HG03354 (cell line): ENCODE measurements around the gene SPDYE6.
"Not testable (repeated sequence)": the region's sequence is repeated elsewhere in the genome, so short reads cannot be mapped to it uniquely, and the experiment has no call there.

Experiments used
- ATAC-seq: cut with Tn5 transposase; IDR thresholded peaks from one replicate; pipeline ENCODE4 v1.9.1; 2021; ENCODE audit warnings: mild to moderate bottlenecking; ENCODE audit not compliant: unreplicated experiment, poor library complexity, severe bottlenecking

SPDYE6 gene

DNA sequence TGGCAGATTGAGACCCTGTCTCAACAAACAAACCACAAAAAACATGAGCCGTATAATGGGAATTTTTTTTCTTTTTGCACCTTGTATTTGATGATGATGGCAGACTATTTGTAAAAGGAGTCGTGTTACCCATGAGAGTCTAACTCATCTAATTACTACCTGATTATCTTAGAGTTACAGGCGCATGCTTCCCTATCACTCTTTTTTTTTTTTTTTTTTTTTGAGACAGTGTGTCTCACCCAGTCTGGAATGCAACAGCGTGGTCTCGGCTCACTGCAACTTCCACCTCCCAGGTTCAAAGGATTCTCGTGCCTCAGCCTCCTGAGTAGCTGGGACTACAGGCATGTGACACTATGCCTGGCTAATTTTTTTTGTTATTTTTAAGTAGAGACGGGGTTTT is 9.1 kb upstream of the SPDYE6 start:
- not testable (repeated sequence) for ATAC-seq

DNA sequence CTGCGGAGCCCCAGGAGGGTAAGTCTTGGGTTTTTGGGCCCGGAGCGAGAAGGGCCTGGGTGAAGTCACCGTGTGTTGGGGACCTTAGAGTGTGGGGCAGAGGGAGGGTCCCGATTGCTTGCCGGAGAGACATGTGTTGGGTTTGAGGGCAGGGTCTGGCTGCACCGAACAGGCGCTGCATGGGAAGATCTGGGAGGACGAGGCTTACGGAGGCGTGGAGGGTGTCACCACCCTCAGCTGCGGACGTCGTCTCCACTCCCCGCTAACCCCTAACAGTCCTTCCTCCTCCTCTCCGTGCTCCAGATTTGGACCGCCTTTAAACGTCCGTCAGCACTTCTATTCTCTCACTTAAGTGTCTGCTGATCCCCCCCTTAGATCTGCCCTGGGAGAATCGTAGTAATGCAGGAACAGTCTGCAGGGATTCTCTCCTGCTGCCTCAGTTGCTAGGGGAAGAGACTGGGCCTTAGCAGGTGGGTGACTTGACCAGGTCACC is 8.2 kb upstream of the SPDYE6 start:
- ATAC-seq: not testable (repeated sequence)

DNA sequence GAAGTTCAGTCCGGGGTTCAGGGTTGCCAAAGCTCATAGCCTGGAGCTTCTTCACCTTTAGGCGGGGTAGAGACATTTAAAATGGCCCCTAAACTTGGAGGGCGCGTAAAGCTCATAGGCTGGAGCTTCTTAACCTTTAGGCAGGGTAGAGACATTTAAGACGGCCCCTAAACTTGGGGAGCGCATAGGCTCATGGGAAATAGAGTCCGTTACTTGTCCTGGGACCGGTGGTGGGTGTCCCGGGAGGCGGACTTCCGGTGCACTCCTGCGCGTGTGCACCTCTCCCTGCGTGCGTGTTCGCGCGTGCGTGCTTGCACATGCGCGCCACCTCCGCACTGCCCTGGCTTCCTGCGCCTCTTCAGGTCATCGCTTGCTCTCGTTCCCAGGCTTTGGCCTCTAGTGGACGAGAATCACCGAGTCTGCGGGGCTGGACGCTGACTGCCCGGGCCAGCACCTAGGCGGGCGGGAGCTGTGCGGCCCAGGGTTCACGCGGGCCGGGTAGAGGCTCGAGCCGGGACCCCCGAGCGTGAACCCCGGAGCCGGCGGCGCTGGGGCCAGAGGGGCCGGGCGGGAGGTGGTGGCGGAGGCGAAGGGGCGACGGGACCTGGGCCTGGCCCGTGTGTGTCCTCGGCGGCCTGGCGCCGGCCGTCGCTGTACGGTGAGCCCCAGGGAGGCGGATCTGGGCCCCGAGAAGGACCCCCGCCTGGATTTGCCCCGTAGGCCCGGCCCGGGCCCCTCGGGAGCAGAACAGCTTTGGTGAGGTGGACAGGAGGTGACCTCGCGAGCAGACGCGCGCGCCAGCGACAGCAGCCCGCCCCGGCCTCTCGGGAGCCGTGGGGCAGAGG is 7.5 kb upstream of the SPDYE6 start:
- peak; percentile 98 for ATAC-seq

DNA sequence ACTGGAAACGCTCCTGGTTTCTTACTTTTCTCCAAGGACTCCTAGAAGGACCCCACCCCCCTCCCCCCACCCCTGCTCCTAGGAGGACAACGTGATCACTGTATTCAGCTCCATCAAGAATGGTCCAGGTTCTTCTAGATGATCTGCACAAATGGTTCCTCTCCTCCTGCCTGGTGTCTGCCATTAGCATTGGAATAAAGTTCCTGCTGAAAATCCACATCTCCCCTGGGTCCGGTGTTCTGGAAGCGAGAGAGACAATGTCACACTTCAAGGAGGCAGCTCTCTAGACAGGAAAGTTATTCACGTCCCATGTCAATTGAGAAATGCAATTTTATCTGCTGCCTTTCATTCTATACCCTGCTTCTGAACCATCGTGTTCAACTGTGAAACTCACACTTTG is 9.3 kb downstream of the SPDYE6 start:
- ATAC-seq: not testable (repeated sequence)

DNA sequence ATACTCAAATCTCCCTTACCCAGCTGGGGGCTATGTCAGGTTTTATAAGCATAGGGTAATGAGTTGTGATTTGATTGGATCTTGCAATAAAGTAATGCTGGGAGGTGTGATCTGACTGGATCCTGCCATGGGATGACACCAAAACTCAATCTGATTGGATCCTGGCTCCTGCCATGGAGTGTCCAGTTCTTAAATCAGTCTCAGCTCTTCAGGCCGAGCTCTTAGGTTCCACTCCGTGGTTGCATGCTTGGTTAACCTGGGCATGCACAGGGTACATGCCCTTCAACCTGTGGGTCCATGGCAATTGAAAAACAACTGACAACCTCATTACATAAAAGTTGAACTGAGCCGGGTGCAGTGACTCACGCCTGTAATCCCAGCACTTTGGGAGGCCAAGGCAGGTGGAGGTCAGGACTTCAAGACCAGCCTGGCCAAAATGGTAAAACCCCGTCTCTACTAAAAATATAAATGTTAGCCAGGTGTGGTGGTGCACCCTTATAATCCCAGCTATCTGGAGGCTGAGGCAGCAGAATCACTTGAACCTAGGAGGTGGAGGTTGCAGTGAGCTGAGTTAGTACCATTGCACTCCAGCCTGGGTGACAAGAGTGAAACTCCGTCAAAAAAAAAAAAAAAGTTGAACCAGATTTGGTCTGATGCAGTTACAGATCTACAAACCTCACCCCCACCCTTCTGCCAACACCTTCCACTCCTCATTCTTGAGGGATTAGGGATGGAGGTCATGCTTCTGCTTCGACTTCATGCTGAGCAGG is 15.5 kb downstream of the SPDYE6 start:
- not testable (repeated sequence) for ATAC-seq

DNA sequence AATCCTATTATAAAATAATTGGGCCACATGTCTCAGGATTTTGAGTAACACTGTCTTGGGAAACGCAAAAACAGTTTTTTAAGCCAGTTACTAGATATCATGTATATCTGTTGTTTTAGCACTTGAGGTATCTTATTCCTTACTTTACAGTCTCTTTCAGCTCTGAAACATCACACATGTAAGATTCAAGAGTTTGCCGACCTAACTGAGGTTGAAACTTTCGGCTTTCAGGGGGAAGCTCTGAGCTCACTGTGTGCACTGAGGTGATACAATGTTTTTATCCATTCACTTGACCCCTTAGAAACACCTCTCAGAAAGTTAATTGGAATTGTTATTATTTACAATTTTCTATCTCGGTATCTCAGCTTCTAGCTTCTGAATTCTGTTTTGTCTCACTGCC is 18.8 kb downstream of the SPDYE6 start:
- ATAC-seq: not testable (repeated sequence)

DNA sequence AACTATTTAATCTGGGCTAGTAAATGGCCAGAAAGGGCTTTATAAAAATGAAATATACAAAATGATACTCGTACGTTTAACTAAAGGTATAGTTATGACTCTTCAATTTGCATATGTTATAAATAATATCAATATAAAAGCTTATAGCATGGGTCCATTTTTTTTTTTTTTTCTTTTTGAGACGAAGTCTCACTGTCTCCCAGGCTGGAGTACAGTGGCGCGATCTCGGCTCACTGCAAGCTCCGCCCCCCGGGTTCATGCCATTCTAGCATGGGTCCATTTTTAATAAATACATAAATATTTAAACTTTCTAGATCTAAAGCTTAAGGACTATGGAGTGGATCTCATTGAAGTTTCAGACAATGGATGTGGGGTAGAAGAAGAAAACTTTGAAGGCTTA is 19.2 kb downstream of the SPDYE6 start:
- ATAC-seq: not testable (repeated sequence)

DNA sequence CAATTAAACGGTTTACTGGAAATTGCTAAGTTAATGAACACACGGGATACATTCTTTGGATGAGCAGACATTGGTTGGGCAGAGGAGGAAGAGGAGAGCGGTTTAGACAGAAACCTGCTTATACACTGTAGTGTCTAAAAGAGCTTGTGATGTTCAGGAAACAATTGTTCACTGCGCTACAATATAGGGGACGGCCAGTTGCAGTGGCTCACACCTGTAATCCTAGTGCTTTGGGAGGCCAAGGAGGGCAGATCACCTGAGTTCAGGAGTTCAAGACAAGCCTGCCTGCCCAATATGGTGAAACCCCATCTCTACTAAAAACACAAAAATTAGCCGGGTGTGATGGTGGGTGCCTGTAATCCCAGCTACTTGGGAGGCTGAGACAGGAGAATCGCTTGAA is 20.7 kb downstream of the SPDYE6 start:
- ATAC-seq: not testable (repeated sequence)

DNA sequence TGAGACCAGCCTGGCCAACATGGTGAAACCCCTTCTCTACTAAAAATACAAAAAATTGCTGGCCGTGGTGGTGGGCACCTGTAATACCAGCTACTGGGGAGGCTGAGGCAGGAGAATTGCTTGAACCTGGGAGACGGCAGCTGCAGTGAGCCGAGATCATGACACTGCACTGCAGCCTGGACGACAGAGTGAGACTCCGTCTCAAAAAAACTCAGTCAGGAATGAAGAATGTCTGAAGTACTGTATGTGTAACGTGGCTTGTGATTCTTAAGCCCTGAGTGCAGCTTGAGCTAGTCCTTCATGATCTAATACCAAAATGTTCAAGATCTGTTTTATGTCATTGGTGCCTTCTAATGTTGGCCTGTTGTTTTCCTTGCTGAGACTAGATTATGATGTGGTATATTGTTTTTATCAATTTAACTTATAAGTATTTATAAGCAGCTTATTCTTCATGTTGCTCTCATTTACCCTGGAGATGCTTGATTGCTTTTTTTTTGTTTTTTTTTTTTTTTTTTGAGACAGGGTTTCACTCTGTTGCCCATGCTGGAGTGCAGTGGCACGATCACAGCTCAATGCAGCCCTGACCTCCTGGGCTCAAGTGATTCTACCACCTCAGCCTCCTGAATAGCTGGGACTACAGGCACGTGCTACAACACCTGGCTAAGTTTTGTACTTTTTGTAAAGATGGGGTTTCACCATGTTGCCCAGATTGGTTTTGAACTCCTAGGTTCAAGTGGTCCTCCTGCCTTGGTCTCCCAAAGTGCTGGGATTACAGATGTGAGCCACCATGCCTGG is 25.4 kb downstream of the SPDYE6 start:
- ATAC-seq: not testable (repeated sequence)

DNA sequence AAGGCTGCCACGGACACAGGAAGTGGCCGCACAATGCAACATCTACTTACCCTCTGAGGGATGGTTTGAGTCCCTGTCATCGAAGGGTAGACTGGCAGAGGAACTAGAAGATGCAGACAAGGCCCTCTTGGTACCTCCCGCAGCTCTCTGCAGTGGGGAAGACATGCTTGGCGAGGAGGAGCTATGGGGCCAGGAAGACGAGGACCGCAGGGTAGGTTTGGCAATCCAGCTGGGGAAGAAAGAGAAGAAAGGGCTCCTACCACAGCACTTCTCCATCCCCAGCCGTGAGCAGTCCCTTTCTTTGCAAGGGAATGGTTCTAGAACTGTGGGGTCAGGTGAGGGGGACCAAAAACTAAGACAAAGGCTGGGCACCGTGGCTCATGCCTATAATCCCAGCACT is 26.9 kb downstream of the SPDYE6 start:
- not testable (repeated sequence) for ATAC-seq

DNA sequence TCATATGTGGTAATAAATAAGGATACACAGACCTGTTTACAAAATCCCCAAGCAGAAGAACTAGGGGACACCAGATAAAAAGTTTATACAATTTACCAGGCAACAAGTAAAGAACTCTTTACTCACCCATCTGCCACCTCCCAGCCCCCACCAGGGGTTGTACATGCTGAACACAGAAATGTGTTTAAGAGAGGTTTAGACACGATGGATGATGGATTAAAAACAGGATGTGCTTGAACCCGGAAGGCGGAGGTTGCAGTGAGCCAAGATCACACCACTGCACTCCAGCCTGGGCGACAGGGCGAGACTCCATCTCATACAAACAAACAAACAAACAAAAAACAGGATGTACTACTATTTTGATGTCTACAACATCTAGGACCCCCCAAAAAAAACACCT is 27.4 kb downstream of the SPDYE6 start:
- not testable (repeated sequence) for ATAC-seq

DNA sequence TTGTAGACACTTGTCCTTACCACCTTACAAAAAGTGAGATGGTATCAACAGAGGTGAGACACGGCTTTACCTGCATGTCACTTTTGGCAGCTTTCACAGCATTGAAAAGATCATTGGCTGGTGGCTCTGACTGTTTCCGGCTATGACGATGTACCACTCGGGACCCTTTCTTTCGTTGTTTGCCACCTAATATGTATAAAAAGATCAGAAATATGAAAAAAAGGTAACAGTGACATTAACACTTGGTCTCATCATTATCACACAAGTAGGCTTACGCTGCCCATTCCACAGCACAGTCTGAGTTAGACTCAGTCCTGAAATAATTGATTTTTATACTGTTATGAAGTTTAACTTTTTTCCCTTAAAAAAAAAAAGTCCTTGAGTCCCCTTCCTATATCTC is 29.1 kb downstream of the SPDYE6 start:
- not testable (repeated sequence) for ATAC-seq

DNA sequence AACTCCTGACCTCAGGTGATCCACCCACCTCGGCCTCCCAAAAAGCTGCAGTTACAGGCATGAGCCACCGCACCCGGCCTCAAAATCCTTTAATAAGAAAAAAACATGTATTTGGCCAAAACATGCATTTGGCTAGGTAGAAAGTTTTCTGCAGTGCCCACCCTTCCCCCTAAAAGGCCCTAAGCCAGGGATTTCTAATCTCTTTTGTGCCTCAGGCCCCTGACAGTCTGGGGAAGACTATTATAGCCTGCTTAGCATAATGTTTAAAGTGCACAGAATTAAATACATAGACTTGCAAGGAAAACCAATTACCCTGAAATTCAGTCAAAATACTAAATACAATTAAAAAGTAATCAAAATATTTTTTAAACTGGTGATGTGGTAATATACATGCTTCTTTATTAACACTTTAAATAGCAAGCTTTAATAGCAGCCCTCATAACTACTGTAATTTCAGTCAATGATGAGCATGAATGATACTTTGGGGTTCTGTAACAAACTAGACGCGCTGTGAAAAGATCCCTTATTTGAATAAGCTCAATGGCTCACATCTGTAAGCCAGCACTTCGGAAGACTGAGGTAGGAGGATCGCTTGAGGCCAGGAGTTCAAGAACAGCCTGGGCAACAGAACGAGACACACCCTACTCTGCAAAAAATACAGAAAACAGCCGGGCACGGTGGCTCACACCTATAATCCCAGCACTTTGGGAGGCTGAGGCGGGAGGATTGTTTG is 29.9 kb downstream of the SPDYE6 start:
- no peak for ATAC-seq

DNA sequence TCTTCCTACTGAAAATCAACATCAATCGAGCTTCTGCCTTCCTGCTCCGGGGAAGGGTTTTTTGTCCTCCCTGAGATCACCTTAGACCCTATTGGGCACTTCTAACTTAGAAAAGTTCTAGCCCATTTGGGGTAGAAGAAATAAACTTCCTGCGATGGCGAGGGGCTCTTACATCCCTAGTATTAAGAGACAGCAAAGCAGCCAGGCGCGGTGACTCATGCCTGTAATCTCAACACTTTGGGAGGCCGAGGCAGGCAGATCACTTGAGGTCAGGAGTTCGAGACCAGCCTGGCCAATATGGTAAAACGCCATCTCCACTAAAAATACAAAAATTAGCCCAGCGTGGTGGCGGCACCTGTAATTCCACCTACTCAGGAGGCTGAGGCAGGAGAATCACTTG is 31.1 kb downstream of the SPDYE6 start:
- not testable (repeated sequence) for ATAC-seq

DNA sequence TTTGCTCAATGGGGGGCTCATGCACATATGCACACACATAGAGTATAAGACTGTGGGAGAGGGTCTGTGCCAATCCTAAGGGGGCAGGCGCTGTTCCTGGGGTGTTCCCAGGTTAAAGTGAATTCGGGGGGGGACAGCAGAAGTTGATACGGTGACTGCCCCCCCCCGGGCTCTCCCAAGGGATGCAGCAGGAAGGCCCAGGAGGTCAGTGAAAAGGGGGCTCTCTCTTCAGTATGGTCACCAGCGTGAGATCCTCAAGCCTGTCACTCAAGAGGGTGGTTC is 32.4 kb downstream of the SPDYE6 start:
- ATAC-seq: no peak

DNA sequence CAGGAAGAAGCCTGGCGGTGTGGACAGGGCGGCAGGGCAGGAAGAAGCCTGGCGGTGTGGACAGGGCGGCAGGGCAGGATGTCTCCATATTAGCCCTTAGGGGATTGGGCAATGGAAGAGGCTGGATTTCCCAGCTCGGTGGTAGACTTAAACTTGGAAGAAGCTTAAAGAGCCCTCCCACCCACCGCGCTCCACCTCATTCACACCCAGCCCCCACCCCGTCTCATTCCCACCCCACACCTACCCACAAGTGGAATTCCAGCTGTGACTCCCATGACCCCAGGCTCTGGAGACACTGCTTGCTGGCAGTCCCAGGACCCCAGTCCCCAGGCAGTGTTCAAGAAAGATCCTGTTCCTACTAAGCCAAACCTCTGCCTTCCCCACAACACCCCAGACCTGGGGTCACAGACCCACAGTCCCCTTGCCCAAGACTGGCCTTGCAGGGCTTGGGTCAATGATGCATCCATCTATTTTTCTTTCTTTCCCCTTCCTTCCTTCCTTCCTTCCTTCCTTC is 34.0 kb downstream of the SPDYE6 start:
- no peak for ATAC-seq

DNA sequence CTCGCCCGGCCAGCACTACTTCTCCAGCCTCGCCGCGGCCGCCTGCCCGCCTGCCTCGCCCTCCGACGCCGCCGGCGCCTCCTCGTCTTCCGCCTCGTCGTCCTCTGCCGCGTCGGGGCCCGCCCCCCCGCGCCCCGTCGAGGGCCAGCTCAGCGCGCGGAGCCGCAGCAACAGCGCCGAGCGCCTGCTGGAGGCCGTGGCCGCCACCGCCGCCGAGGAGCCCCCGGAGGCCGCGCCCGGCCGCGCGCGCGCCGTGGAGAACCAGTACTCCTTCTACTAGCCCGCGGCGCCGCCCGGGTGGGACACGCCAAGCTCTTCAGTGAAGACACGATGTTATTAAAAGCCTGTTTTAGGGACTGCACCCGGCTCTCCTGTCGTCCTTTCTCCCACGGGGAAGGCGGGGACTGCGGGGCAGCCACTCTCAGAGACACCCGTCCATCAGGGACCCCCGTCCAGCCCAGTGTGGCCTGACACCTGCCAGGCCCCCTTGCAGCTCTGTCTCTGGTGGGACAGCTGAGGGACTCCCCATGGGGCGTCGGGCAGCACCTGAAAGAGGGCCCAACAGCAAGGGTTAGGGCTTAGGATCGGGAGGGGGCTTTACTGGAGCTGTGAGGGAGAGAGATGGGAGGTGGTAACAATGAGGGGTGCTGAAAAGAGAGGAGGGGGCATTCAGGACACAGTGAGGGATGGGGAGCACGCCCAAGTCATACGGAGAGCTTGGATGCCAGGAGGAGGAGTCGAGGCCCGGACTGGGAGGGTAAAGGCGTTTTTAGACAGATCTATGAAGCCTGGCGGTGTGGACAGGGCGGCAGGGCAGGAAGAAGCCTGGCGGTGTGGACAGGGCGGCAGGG is 34.7 kb downstream of the SPDYE6 start:
- no peak for ATAC-seq

DNA sequence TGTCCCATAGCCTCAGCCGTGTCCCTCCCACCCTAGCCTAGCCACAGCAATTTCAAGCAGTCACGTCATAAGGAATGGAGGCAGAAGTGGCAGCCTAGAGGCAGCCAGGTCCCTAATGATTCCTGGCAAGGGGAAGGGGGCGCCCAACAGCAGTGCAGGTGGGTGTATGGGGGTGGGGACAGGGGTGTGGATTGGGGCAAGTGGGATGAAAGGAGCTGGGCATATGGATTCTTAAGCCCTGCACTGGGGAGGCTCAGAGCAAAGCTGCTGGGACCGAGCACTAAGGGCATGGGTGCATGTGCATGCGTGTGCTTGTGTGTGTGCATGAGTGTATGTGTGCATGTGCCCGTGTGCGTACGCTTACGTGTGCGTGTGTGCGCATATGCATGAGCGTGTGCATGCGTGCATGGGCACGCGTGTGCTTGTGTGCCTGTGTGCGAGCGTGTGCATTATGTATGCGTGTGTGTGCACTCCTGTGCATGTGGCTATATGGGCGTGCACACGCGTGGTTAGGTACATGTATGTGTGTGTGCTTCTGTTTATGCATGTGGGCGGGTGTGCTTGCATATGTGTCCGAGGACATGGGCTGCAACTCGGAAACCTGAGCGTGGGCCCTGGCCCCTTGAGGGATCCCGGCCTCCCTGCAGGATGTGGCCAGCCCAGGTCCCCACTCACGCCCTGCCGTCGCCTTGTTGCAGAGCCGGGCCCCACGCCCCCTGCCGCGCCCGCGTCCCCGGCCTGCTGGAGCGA is 35.5 kb downstream of the SPDYE6 start:
- no peak for ATAC-seq
